Endothelial cell (in vitro differentiated cells): ENCODE results near the gene RALGPS1. TPM values are rescaled to one million over a fixed set of nuclear protein-coding genes. Genes with fewer than 3 reads are reported as not detected.

ENCODE experiments used
- DNase-seq: peaks from one replicate; pipeline ENCODE4 v3.0.0; 2021; ENCODE audit warnings: low spot score
- H3K27ac Mint-ChIP-seq: one replicate; pipeline ENCODE4 v1.8.0; 2021; ENCODE audit warnings: mixed read lengths, inconsistent platforms; ENCODE audit not compliant: unreplicated experiment
- H3K27me3 Mint-ChIP-seq: one replicate; pipeline ENCODE4 v1.8.0; 2021; ENCODE audit warnings: mild to moderate bottlenecking, moderate library complexity, mixed read lengths, inconsistent platforms; ENCODE audit not compliant: unreplicated experiment
- H3K36me3 Mint-ChIP-seq: one replicate; pipeline ENCODE4 v1.8.0; 2021; ENCODE audit warnings: mild to moderate bottlenecking, low read depth, mixed read lengths, inconsistent platforms; ENCODE audit not compliant: unreplicated experiment
- H3K4me1 Mint-ChIP-seq: one replicate; pipeline ENCODE4 v1.8.0; 2021; ENCODE audit warnings: mild to moderate bottlenecking, mixed read lengths, inconsistent platforms; ENCODE audit not compliant: unreplicated experiment
- H3K4me3 Mint-ChIP-seq: one replicate; pipeline ENCODE4 v1.8.0; 2021; ENCODE audit warnings: mild to moderate bottlenecking, mixed read lengths, inconsistent platforms; ENCODE audit not compliant: unreplicated experiment
- H3K9me3 Mint-ChIP-seq: one replicate; pipeline ENCODE4 v1.8.0; 2021; ENCODE audit warnings: mixed read lengths, inconsistent platforms; ENCODE audit not compliant: unreplicated experiment
- CTCF ChIP-seq: fragments of 200-600 bp; sonication (generic); IDR thresholded peaks from one replicate; pipeline ENCODE4 v1.5.0; 2021; ENCODE audit warnings: antibody characterized with exemption; ENCODE audit not compliant: unreplicated experiment
- total RNA-seq: library from RNA; stranded (reverse); fragmentation: NEBNext Ultra II Directional; extraction: Animal tissue kit (Norgen Biotek cat#: 25700); gene quantifications from one replicate; pipeline ENCODE4 v1.2.1, GENCODE V29; 2021; ENCODE audit not compliant: unreplicated experiment

The RALGPS1 gene
- total RNA-seq, 1 donor from 2014 or later: 6.4 TPM

- Mint-ChIP-seq H3K36me3 (peaks cover 9% of the 10 kb centered on the region), H3K4me1 (peaks cover 7% of the 10 kb centered on the region), H3K9me3 (no peaks in the 10 kb centered on the region), H3K4me3 (no peak overlapping the region), H3K27ac (no peak overlapping the region), H3K27me3 (no peaks in the 10 kb centered on the region)
- no peak for DNase-seq
- no peak for TF ChIP-seq CTCF
These were observed 153.1 kb downstream of the RALGPS1 start for GRCh38 chr9:127067603-127068220.

GRCh38 chr9:127074561-127075548 is 160.3 kb downstream of the RALGPS1 start:
- H3K4me1 Mint-ChIP-seq: peaks cover 18% of the 10 kb centered on the region

GRCh38 chr9:127075624-127076372 is 161.2 kb downstream of the RALGPS1 start:
- no peak overlapping the region for H3K4me3 Mint-ChIP-seq
- peaks cover 18% of the 10 kb centered on the region for H3K4me1 Mint-ChIP-seq
- TF ChIP-seq CTCF: no peak
- H3K36me3 Mint-ChIP-seq: peaks cover 13% of the 10 kb centered on the region
- H3K27me3 Mint-ChIP-seq: peaks cover 3% of the 10 kb centered on the region
- no peak overlapping the region for H3K27ac Mint-ChIP-seq
- DNase-seq: no peak
- H3K9me3 Mint-ChIP-seq: no peaks in the 10 kb centered on the region

More at GRCh38 chr9:127074561-127075548, 160.3 kb downstream of the RALGPS1 start:
- DNase-seq: no peak
- Mint-ChIP-seq H3K27ac (no peak overlapping the region), H3K4me3 (no peak overlapping the region), H3K27me3 (peaks cover 3% of the 10 kb centered on the region), H3K36me3 (peaks cover 13% of the 10 kb centered on the region), H3K9me3 (no peaks in the 10 kb centered on the region)
- TF ChIP-seq CTCF: no peak

- Mint-ChIP-seq H3K4me3 (no peak overlapping the region), H3K27me3 (peaks cover 3% of the 10 kb centered on the region), H3K4me1 (peaks cover 18% of the 10 kb centered on the region), H3K9me3 (no peaks in the 10 kb centered on the region), H3K36me3 (peaks cover 8% of the 10 kb centered on the region), H3K27ac (no peak overlapping the region)
- DNase-seq: no peak
- TF ChIP-seq CTCF: no peak
These were observed 162.5 kb downstream of the RALGPS1 start for GRCh38 chr9:127076860-127077643.
